Measurements from ENCODE around the gene SLC38A6.

- TF ChIP-seq CTCF (IDR thresholded peaks at IDR 0.05) (no peak), POLR2A (IDR thresholded peaks at IDR 0.05) (no peak)
These were observed 6.9 kb upstream of the SLC38A6 start for GRCh38 chr14:60974090-60974651.

All from heart left ventricle (tissue), 13 donors.